ENCODE results near the gene C5orf63. TPM values are rescaled to one million over a fixed set of nuclear protein-coding genes. Genes with fewer than 3 reads are reported as not detected.
A peak's percentile ranks its signal among the peaks of the same experiment; 100 is the strongest.

C5orf63 gene
- total RNA-seq, 3 donors from 2014 or later (not counting 1 experiment from before 2014, with no cell fraction given), result 10.4 to 18.8 (median 11.7) TPM

DNA sequence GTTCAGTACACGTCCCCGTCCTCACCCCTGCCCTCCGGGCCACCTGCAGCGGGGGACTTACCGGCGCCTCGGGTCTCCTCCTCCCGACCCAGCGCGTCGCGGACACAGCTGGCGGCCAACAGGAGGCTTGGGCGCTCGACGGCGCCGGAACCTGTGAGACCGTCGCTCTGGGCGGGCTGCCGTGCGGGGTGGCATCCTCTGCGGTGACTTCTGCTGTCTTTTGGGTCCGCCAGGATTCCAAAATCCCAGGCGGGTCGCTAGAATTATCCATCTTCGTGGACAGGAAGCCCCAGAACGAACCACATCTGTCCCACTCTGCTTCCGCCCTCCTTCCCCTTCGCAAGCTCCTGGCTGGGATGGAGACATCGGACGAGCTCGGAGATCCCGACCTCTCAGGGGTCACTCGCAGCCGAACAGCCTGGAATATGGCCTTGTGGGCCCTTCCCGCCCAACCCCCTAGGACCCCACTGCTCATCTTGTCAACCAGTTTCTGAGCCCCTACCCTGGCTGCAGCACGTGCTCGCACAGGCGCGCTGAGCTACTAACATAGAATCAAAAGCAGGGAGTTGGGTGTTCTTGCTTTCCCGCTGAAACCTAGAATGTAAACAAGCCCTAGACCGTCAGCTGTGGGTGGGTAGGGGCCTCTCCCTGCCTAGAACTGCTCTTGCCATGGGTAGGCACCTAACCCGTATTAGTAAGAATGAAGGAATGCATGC, 42.0 kb downstream of the C5orf63 start:
- peaks cover 3% of the 10 kb centered on the region for H3K27me3 ChIP-seq (ENCODE audit: control insufficient read depth, insufficient read depth, low read length)
- H3K9me3 Mint-ChIP-seq, result no peaks in the 10 kb centered on the region
- peak in 2 of 3 donors; percentile 5 to 11 for ATAC-seq
- DNase-seq, result peak in 1 of 2 donors; percentile 53
- H3K9me3 ChIP-seq (ENCODE audit: control insufficient read depth, insufficient read depth, low read length), result no peaks in the 10 kb centered on the region
- H3K27ac ChIP-seq (ENCODE audit: low read length), result peak overlapping the region; percentile 39
- 22% methylated on average over 45 of the region's 45 CpGs for WGBS (ENCODE audit: insufficient coverage)
- no peaks in the 10 kb centered on the region for H3K36me3 ChIP-seq (ENCODE audit: control insufficient read depth, insufficient read depth, low read length)
- peaks cover 22% of the 10 kb centered on the region for H3K4me1 ChIP-seq (ENCODE audit: control insufficient read depth, insufficient read depth, low read length)
- H3K36me3 Mint-ChIP-seq, result no peaks in the 10 kb centered on the region
- peak overlapping the region; percentile 88 for H3K4me3 Mint-ChIP-seq
- peaks cover 0 to 26% of the 10 kb centered on the region in 2 donors for H3K27me3 Mint-ChIP-seq (ENCODE audit: low read depth in 2 of 2)
- intact Hi-C loops (cut with micrococcal nuclease), result loop anchor here (2.0 to 5.0 kb wide), 3 partner anchors 41 to 1051 kb away; partner anchors contain the start of genes C5orf63 and SLC12A2
- H3K4me1 Mint-ChIP-seq, result peaks cover 14 to 24% of the 10 kb centered on the region in 2 donors
- peak overlapping the region; percentile 77 to 82 for H3K27ac Mint-ChIP-seq
- TF ChIP-seq, protein P1, sequence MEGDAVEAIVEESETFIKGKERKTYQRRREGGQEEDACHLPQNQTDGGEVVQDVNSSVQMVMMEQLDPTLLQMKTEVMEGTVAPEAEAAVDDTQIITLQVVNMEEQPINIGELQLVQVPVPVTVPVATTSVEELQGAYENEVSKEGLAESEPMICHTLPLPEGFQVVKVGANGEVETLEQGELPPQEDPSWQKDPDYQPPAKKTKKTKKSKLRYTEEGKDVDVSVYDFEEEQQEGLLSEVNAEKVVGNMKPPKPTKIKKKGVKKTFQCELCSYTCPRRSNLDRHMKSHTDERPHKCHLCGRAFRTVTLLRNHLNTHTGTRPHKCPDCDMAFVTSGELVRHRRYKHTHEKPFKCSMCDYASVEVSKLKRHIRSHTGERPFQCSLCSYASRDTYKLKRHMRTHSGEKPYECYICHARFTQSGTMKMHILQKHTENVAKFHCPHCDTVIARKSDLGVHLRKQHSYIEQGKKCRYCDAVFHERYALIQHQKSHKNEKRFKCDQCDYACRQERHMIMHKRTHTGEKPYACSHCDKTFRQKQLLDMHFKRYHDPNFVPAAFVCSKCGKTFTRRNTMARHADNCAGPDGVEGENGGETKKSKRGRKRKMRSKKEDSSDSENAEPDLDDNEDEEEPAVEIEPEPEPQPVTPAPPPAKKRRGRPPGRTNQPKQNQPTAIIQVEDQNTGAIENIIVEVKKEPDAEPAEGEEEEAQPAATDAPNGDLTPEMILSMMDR (IDR thresholded peaks at IDR 0.05), result no peak
- H3K4me3 ChIP-seq (ENCODE audit: low read length), result peak overlapping the region; percentile 57

DNA sequence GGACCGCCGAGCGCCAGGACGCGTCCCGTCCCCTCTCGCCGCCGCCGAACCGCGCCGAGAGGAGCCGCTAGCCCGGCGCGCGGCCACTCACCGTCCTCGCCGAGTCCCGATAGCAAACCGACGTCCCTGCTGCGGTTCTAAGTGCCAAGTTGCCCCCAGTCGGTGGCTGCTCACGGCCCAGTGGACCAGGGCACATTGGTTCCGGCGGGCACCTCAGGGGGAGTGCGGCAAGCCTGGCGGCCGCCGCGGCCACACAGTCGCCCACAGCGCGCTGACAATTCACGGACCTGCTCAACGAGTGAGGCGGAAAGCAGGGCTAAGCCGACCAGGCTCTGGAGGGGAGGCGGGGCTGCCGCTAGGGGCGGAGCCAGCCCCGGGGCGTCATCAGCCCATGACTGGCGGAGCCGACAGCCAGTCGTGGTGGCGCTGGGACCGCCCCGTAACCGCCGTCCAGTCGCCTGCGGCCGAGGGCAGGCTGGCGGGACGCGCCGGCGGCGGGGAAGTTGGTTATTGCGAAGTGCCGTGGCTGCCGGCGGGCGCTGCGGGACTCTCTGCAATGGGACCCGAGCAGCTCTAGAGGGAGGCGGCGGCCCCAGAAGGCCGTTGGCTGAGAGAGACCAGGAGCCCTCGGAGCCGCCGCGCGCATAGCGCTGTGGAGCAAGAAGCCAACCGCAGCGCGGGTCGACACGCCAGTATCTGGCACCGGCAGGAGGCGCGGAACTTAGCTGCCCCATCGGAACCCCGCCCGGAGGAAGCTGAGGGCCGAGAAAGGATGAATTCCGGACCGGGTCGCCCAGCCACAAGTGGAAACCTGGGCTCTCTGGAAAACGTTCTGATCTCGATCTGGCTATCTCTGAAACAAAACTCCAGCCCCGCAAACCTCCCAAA, 42.8 kb downstream of the C5orf63 start, which contains the start of gene MARCHF3:
TSS of gene MARCHF3 (minus strand) at position 300 of the 888 bp plus-strand sequence. CDS start 112,387 bp downstream, outside the sequence.
- DNase-seq (peak; percentile 96 to 97), ATAC-seq (peak; percentile 91 to 98 (median 92))
- H3K4me3 ChIP-seq (ENCODE audit: low read length), result peak within 1 kb of the TSS; percentile 57
- H3K27me3 Mint-ChIP-seq (ENCODE audit: low read depth in 2 of 2), result peaks cover 0 to 23% of the 10 kb centered on the region in 2 donors
- H3K9me3 ChIP-seq (ENCODE audit: control insufficient read depth, insufficient read depth, low read length), result no peaks in the 10 kb centered on the region
- no peaks in the 10 kb centered on the region for H3K36me3 ChIP-seq (ENCODE audit: control insufficient read depth, insufficient read depth, low read length)
- TF ChIP-seq, protein P1 (IDR thresholded peaks at IDR 0.05), result peak; percentile 13
- no peaks in the 10 kb centered on the region for H3K9me3 Mint-ChIP-seq
- H3K27me3 ChIP-seq (ENCODE audit: control insufficient read depth, insufficient read depth, low read length), result peaks cover 3% of the 10 kb centered on the region
- peak within 1 kb of the TSS; percentile 88 for H3K4me3 Mint-ChIP-seq
- H3K4me1 Mint-ChIP-seq, result peaks cover 14 to 24% of the 10 kb centered on the region in 2 donors
- intact Hi-C loops (cut with micrococcal nuclease), result loop anchor here (1.0 to 5.0 kb wide), 6 partner anchors 42 to 1052 kb away; partner anchors contain the start of genes C5orf63 and SLC12A2
- peak within 1 kb of the TSS; percentile 77 to 82 for H3K27ac Mint-ChIP-seq
- WGBS (ENCODE audit: insufficient coverage), result under 1% methylated on average over 97 of the region's 97 CpGs
- peak within 1 kb of the TSS; percentile 58 for H3K27ac ChIP-seq (ENCODE audit: low read length)
- no peaks in the 10 kb centered on the region for H3K36me3 Mint-ChIP-seq
- H3K4me1 ChIP-seq (ENCODE audit: control insufficient read depth, insufficient read depth, low read length), result peaks cover 22% of the 10 kb centered on the region

DNA sequence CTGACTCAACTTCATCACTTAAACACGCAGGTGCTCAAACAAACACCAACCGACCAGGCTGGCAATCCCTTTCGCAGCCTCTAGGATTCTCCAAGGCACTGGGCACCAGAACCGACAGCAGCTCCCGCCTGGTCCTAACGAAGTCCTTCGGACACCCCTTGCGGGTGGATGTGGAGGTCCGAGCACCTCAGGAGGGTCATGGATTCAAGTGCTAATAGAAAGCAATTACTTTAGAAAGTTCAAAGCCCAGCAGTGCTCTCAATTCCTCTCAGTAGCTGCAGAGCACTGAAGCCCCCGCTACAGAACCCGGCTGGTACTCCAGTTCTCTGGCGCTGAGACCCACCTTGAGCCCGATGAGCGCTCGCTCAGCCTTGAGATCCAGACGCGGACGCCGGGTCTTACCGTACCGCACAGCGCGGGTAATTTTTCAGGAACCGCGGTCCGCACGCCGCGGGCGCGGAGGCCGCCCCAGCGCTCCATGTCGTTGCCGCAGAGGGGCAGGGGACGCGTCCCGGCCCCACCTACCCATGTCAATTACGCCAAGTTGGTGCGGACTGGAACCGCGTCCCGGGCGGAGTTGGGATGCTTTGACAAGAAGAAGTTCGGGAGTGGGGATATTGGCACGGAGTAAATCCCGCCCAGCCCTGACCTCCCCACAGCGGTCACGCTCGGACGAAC, 43.6 kb downstream of the C5orf63 start:
- no peaks in the 10 kb centered on the region for H3K9me3 ChIP-seq (ENCODE audit: control insufficient read depth, insufficient read depth, low read length)
- peaks cover 0 to 23% of the 10 kb centered on the region in 2 donors for H3K27me3 Mint-ChIP-seq (ENCODE audit: low read depth in 2 of 2)
- TF ChIP-seq, protein P1 (IDR thresholded peaks at IDR 0.05), result no peak
- H3K4me3 ChIP-seq (ENCODE audit: low read length), result peak overlapping the region; percentile 57
- DNase-seq (peak; percentile 28 to 67), ATAC-seq (peak in 1 of 3 donors; percentile 7)
- H3K27ac Mint-ChIP-seq, result peak overlapping the region; percentile 77 to 82
- intact Hi-C loops (cut with micrococcal nuclease), result loop anchor here (1.0 to 5.0 kb wide), 6 partner anchors 43 to 1053 kb away; partner anchors contain the start of genes C5orf63 and SLC12A2
- peak overlapping the region; percentile 58 for H3K27ac ChIP-seq (ENCODE audit: low read length)
- H3K36me3 Mint-ChIP-seq, result no peaks in the 10 kb centered on the region
- H3K4me1 ChIP-seq (ENCODE audit: control insufficient read depth, insufficient read depth, low read length), result peaks cover 22% of the 10 kb centered on the region
- WGBS (ENCODE audit: insufficient coverage), result under 1% methylated on average over 51 of the region's 51 CpGs
- peaks cover 14 to 24% of the 10 kb centered on the region in 2 donors for H3K4me1 Mint-ChIP-seq
- no peaks in the 10 kb centered on the region for H3K9me3 Mint-ChIP-seq
- peaks cover 3% of the 10 kb centered on the region for H3K27me3 ChIP-seq (ENCODE audit: control insufficient read depth, insufficient read depth, low read length)
- no peaks in the 10 kb centered on the region for H3K36me3 ChIP-seq (ENCODE audit: control insufficient read depth, insufficient read depth, low read length)
- peak overlapping the region; percentile 88 for H3K4me3 Mint-ChIP-seq
